Heart right ventricle (tissue), 16 donors: ENCODE measurements around the gene LRRC45. TPM values are rescaled to one million over a fixed set of nuclear protein-coding genes. Genes with fewer than 3 reads are reported as not detected.

ENCODE experiments used
- ATAC-seq, 8 donors: fragments of 200-7000 bp; cut with Tn5 transposase; one replicate each; pipeline ENCODE4 v1.9.1; 2020; ENCODE audit warnings: mild to moderate bottlenecking in 8 of 8, moderate library complexity in 8 of 8, moderate number of reproducible peaks in 1 of 8
- DNase-seq, 2 donors: peaks; one replicate each; pipeline ENCODE4 v3.0.0-alpha.2; 2020
- H3K27ac ChIP-seq, 10 donors: fragments of 200-600 bp; sonication (generic) in 2 of 10; one replicate each; pipeline versions ENCODE4 v1.5.0 to v1.8.0; 2020 to 2022; ENCODE audit warnings: mild to moderate bottlenecking in 3 of 10
- H3K27me3 ChIP-seq, 7 donors: fragments of 200-600 bp; one replicate each; pipeline ENCODE4 v1.8.0; 2021 to 2022; ENCODE audit warnings: mild to moderate bottlenecking in 2 of 7
- H3K36me3 ChIP-seq, 9 donors: fragments of 200-600 bp; sonication (generic) in 1 of 9; one replicate each; pipeline versions ENCODE4 v1.5.0 to v1.8.0; 2020 to 2022; ENCODE audit warnings: mild to moderate bottlenecking in 2 of 9
- H3K4me1 ChIP-seq, 9 donors: fragments of 200-600 bp; sonication (generic) in 1 of 9; one replicate each; pipeline versions ENCODE4 v1.5.0 to v1.8.0; 2020 to 2022; ENCODE audit warnings: mild to moderate bottlenecking in 4 of 9
- H3K4me3 ChIP-seq, 10 donors: fragments of 200-600 bp; sonication (generic) in 2 of 10; one replicate each; pipeline versions ENCODE4 v1.5.0 to v1.8.0; 2020 to 2022; ENCODE audit warnings: mild to moderate bottlenecking in 7 of 10, moderate library complexity in 2 of 10
- H3K9me3 ChIP-seq, 11 donors: fragments of 200-600 bp in 10 of 11; sonication (generic) in 2 of 11; one replicate each; pipeline versions ENCODE4 v1.5.0 to v1.8.0; 2013 to 2022; ENCODE audit warnings: mild to moderate bottlenecking in 2 of 11, control low read depth in 1 of 11, moderate library complexity in 1 of 11
- WGBS, 2 donors: extraction: QIAGEN DNeasy Blood & Tissue Kit; methylation state at CpG; one replicate each; pipeline ENCODE4 v1.1.7; 2013; ENCODE audit warnings: inconsistent platforms in 1 of 2; 5-methylcytosine and 5-hydroxymethylcytosine counted together
- intact Hi-C, 10 donors: fragments of 100-400 bp; cut with DNase I; formaldehyde crosslinking; loops; one replicate each; pipeline versions ENCODE4 v1.11.1 to v1.14.2; 2022
- polyA plus RNA-seq, 2 donors: library from polyadenylated mRNA; stranded (reverse); fragments of 200-250 nt; gene quantifications; one replicate each; pipeline ENCODE4 v1.2.3, GENCODE V29; 2013
- total RNA-seq, 10 donors: library from RNA; stranded (reverse); fragmentation: NEBNext Ultra II Directional in 3 of 10; extraction: Animal tissue kit (Norgen Biotek cat#: 25700) in 3 of 10; gene quantifications; one replicate each; pipeline versions ENCODE4 v1.2.1 to v1.2.4, GENCODE V29; 2021 to 2023
- TF ChIP-seq, protein P1 (sequence below), 9 donors: fragments of 200-600 bp; sonication (generic) in 2 of 9; IDR thresholded peaks; one replicate each; pipeline versions ENCODE4 v1.5.0 to v1.8.0; 2021 to 2022; ENCODE audit warnings: antibody characterized with exemption in 9 of 9, mild to moderate bottlenecking in 5 of 9, moderate library complexity in 1 of 9
- donor health status: Arrhythmogenic right ventricular cardiomyopathy.
- donor health status: ischemic (EF 13 %, LVEDD 7.1; RV severe dilation, severe dysfunction).
- donor health status: healthy with polysubstance abuse.
- donor health status: DM: no; HTN: yes; CAD: no.
- donor health status: DM: no; HTN: no; CAD: no.
- donor health status: ischemic (EF 25% LVEDD 6.9; RV normal size, moderate dysfunction).
- donor health status: ischemic (EF 25% LVEDD 5.7; RV mildly dilated, moderate dysfunction).
- donor health status: healthy.
- donor health status: DM: yes; HTN: yes; CAD: no.
- donor health status: Ischemic cardiomyopathy.
- donor health status: ischemic (EF 35%, LVEDD 5.7; RV mildly dilated, moderate dysfunction).
- donor health status: nonischemic (EF 11% LVEDD 7.7; RV severe dilation, severe dysfunction).
- donor health status: DM: yes; HTN: yes; CAD: no.
- donor health status: PGD.
- donor health status: ischemic (EF 29% LVEDD 5.4; RV normal size, mild dysfunction).
- donor health status: nonischemic (EF 23%, LVEDD 6.1; RV moderate dilation, normal function).

Gene LRRC45
- total and polyA plus RNA-seq, 12 donors, result 2.2 to 10.4 (median 3.5) TPM

GRCh38 chr17:81983011-81983638, 40.0 kb upstream of the LRRC45 start:
- intact Hi-C loops, result no loop called here
- WGBS, 2 donors, result 93 to 95% methylated on average over 35 of the region's 35 CpGs

GRCh38 chr17:81983639-81984373, 39.3 kb upstream of the LRRC45 start:
- H3K4me1 ChIP-seq, result peaks cover 0 to 8% (median 1%) of the 10 kb centered on the region in 9 donors
- no peaks in the 10 kb centered on the region for H3K27me3 ChIP-seq
- H3K9me3 ChIP-seq, result no peaks in the 10 kb centered on the region
- no peak for ATAC-seq
- no peak overlapping the region for H3K4me3 ChIP-seq
- TF ChIP-seq, protein P1, sequence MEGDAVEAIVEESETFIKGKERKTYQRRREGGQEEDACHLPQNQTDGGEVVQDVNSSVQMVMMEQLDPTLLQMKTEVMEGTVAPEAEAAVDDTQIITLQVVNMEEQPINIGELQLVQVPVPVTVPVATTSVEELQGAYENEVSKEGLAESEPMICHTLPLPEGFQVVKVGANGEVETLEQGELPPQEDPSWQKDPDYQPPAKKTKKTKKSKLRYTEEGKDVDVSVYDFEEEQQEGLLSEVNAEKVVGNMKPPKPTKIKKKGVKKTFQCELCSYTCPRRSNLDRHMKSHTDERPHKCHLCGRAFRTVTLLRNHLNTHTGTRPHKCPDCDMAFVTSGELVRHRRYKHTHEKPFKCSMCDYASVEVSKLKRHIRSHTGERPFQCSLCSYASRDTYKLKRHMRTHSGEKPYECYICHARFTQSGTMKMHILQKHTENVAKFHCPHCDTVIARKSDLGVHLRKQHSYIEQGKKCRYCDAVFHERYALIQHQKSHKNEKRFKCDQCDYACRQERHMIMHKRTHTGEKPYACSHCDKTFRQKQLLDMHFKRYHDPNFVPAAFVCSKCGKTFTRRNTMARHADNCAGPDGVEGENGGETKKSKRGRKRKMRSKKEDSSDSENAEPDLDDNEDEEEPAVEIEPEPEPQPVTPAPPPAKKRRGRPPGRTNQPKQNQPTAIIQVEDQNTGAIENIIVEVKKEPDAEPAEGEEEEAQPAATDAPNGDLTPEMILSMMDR (IDR thresholded peaks at IDR 0.05), result no peak
- DNase-seq, result no peak
- intact Hi-C loops, result no loop called here
- no peak overlapping the region for H3K27ac ChIP-seq
- peaks cover 0 to 84% (median 8%) of the 10 kb centered on the region in 9 donors for H3K36me3 ChIP-seq
- whole genome bisulfite sequencing, 2 donors, result 94 to 95% methylated on average over 26 of the region's 26 CpGs

More at GRCh38 chr17:81983011-81983638, 40.0 kb upstream of the LRRC45 start:
- no peak overlapping the region for H3K4me3 ChIP-seq
- H3K27ac ChIP-seq, result no peak overlapping the region
- TF ChIP-seq, protein P1 (IDR thresholded peaks at IDR 0.05), result no peak
- peaks cover 0 to 80% (median 8%) of the 10 kb centered on the region in 9 donors for H3K36me3 ChIP-seq
- DNase-seq (no peak), ATAC-seq (no peak)
- H3K27me3 ChIP-seq, result no peaks in the 10 kb centered on the region
- H3K9me3 ChIP-seq, result no peaks in the 10 kb centered on the region
- H3K4me1 ChIP-seq, result peaks cover 0 to 15% (median 8%) of the 10 kb centered on the region in 9 donors

DNA sequence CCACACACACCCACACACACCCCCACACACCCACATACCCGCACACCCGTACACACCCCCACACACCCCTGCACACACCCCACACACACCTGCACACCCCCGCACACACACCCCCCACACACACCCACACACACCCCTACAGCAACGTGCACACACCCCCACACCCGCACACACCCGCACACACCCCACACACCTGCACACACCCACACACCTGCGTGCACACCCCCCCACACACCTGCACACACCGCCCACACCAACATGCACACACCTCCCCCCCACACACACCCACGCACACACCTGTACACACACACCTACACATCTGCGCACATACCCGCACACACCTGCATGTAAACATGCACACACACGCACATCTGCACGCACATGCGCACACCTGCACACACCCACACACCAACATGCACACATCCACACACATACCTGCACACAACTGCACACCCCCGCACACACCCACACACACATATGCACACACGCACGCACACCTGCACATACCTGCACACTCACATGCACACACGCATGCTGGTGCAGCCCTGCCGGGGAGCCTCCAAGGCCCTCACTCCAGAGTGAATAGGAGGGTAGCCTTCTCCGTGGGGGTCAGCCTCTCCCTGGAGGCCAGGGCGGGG, 38.2 kb upstream of the LRRC45 start:
- DNase-seq (no peak), ATAC-seq (no peak)
- Histone ChIP-seq H3K9me3 (no peaks in the 10 kb centered on the region), H3K36me3 (peaks cover 0 to 84% (median 8%) of the 10 kb centered on the region in 9 donors), H3K27ac (no peak overlapping the region), H3K4me3 (no peak overlapping the region), H3K27me3 (no peaks in the 10 kb centered on the region), H3K4me1 (peaks cover 0 to 4% (median 0%) of the 10 kb centered on the region in 9 donors)
- TF ChIP-seq, protein P1 (IDR thresholded peaks at IDR 0.05), result no peak
- intact Hi-C loops, result no loop called here
- 93 to 94% methylated on average over 21 of the region's 21 CpGs for WGBS, 2 donors

DNA sequence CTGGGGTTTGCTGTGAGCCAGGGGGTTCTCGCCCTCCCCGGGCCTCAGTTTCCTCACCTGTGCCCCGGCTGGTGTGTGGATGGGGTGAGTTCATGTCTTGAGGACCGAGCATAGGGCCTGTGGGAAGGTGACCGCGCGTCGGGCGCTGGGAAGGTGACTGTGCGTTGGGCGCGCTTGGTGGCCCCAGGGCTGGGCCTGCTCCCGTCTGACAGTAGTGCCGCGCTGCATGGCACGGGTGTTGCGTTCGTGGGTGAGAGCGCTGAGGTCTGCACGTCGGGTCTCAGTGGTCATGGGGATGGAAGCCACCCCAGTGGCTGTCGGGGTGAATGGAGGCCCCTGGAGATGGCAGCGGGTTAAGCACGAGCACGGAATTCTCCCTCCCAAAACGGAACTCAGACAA, 36.5 kb upstream of the LRRC45 start:
- 96 to 98% methylated on average over 26 of the region's 26 CpGs for WGBS, 2 donors
- peaks cover 0 to 72% (median 8%) of the 10 kb centered on the region in 9 donors for H3K36me3 ChIP-seq

More for the DNA sequence above, 36.5 kb upstream of the LRRC45 start:
- no peak overlapping the region for H3K4me3 ChIP-seq
- intact Hi-C loops, result no loop called here
- no peaks in the 10 kb centered on the region for H3K27me3 ChIP-seq
- no peaks in the 10 kb centered on the region for H3K9me3 ChIP-seq
- peaks cover 4 to 12% (median 8%) of the 10 kb centered on the region in 9 donors for H3K4me1 ChIP-seq
- TF ChIP-seq, protein P1 (IDR thresholded peaks at IDR 0.05), result no peak
- DNase-seq (no peak), ATAC-seq (no peak)
- no peak overlapping the region for H3K27ac ChIP-seq
